GM12878 (cell line): Measurements from ENCODE around the gene ARSJ. TPM values are rescaled to one million over a fixed set of nuclear protein-coding genes. Genes with fewer than 3 reads are reported as not detected.

Experiments
- ATAC-seq: fragments of 200-7000 bp; cut with Tn5 transposase; 3 replicates; pipeline ENCODE4 v1.9.1; 2020; ENCODE audit warnings: mild to moderate bottlenecking, moderate library complexity
- BruUV-seq: library from RNA; stranded (reverse); fragments of 400-500 nt; replicated peaks from 2 replicates; lab custom pipeline; 2021; lab: Mats Ljungman, UMichigan
- CTCF ChIA-PET: fragments of 300-600 bp; sonication (Branson Sonifier 250); formaldehyde crosslinking; extraction: SDS; loops from one replicate; lab custom pipeline; 2021; ENCODE audit warnings: inconsistent platforms; lab: Yijun Ruan, JAX
- POLR2A ChIA-PET: fragments of 350-600 bp; formaldehyde crosslinking; extraction: SDS; loops from one replicate; lab custom pipeline; 2021; ENCODE audit warnings: inconsistent platforms; lab: Charles Lee
- RAD21 ChIA-PET: fragments of 300-600 bp; sonication (Branson Sonifier 250); formaldehyde crosslinking; loops from one replicate; lab custom pipeline; 2023; ENCODE audit warnings: antibody characterized with exemption; ENCODE audit not compliant: unreplicated experiment; lab: Charles Lee
- SMC1A ChIA-PET: fragments of 300-600 bp; sonication (Branson Sonifier 250); formaldehyde crosslinking; loops from one replicate; lab custom pipeline; 2023; ENCODE audit not compliant: unreplicated experiment, uncharacterized antibody; lab: Charles Lee
- DNase-seq: peaks from one replicate; pipeline ENCODE4 v3.0.0-alpha.2; 2011; ENCODE audit warnings: low read depth, low spot score
- FAIRE-seq: peaks from 3 replicates; lab custom pipeline; 2011; peaks lifted over from hg19 to GRCh38; lab: Jason Lieb, UNC
- H2AFZ ChIP-seq: 2 replicates; pipeline ENCODE4 v1.6.0; 2011; ENCODE audit warnings: low read depth, low read length, control low read depth; ENCODE audit not compliant: control insufficient read depth
- H3K27ac ChIP-seq: 2 replicates; pipeline ENCODE4 v1.5.1; 2011; ENCODE audit warnings: control low read depth; ENCODE audit not compliant: control insufficient read depth, insufficient read depth
- H3K27me3 ChIP-seq, 2 experiments: replicated peaks in 1 of 2; 2 replicates each; pipeline versions ENCODE4 v1.6.0 to v1.6.1; 2011; ENCODE audit warnings: low read length in 1 of 2; ENCODE audit not compliant: control insufficient read depth in 2 of 2, insufficient read depth in 2 of 2
- H3K36me3 ChIP-seq, 2 experiments: 2 replicates each; pipeline ENCODE4 v1.5.1; 2011; ENCODE audit warnings: low read length in 1 of 2; ENCODE audit not compliant: control insufficient read depth in 2 of 2, insufficient read depth in 2 of 2
- H3K4me1 ChIP-seq: 2 replicates; pipeline ENCODE4 v1.6.1; 2011; ENCODE audit warnings: mild to moderate bottlenecking, low read length, moderate library complexity, mixed read lengths; ENCODE audit not compliant: control insufficient read depth, insufficient read depth
- H3K4me2 ChIP-seq: 2 replicates; pipeline ENCODE4 v1.6.0; 2011; ENCODE audit warnings: control low read depth; ENCODE audit not compliant: control insufficient read depth, insufficient read depth
- H3K4me3 ChIP-seq: fragments of 200-600 bp; sonication (generic); 2 replicates; pipeline ENCODE4 v1.5.1; 2016
- H3K79me2 ChIP-seq: 2 replicates; pipeline ENCODE4 v1.6.0; 2011; ENCODE audit warnings: low read length; ENCODE audit not compliant: control insufficient read depth, insufficient read depth
- H3K9ac ChIP-seq: 2 replicates; pipeline ENCODE4 v1.8.0; 2011; ENCODE audit warnings: low read length, control low read depth, mixed read lengths; ENCODE audit not compliant: control insufficient read depth, insufficient read depth
- H3K9me3 ChIP-seq: replicated peaks from 3 replicates; pipeline ENCODE4 v1.5.1; 2011; ENCODE audit warnings: mild to moderate bottlenecking, low read length; ENCODE audit not compliant: control insufficient read depth, insufficient read depth
- H4K20me1 ChIP-seq: 2 replicates; pipeline ENCODE4 v1.6.0; 2011; ENCODE audit not compliant: control insufficient read depth, insufficient read depth
- ATF7 ChIP-seq: fragments of 450-650 bp; IDR thresholded peaks from 2 replicates; pipeline ENCODE4 v1.6.1; 2016; ENCODE audit warnings: low read depth, mild to moderate bottlenecking
- FOXK2 ChIP-seq: fragments of 450-650 bp; IDR thresholded peaks from 2 replicates; pipeline ENCODE4 v1.6.1; 2017; ENCODE audit warnings: mild to moderate bottlenecking, moderate library complexity
- HCFC1 ChIP-seq: fragments of 150-350 bp; IDR thresholded peaks from 2 replicates; pipeline ENCODE4 v1.6.1; 2014; ENCODE audit warnings: low read length
- IRF3 ChIP-seq: fragments of 450-650 bp; IDR thresholded peaks from 2 replicates; pipeline ENCODE4 v1.6.1; 2014; ENCODE audit warnings: mild to moderate bottlenecking
- SUZ12 ChIP-seq: fragments of 200-600 bp; sonication (generic); IDR thresholded peaks from one replicate; pipeline ENCODE4 v1.6.1; 2018; ENCODE audit warnings: antibody characterized with exemption, mild to moderate bottlenecking; ENCODE audit not compliant: unreplicated experiment
- WRNIP1 ChIP-seq: IDR thresholded peaks from 2 replicates; pipeline ENCODE4 v1.6.1; 2011; ENCODE audit warnings: low read depth, low read length, improper control_type of control experiment, borderline replicate concordance
- ZNF207 ChIP-seq: fragments of 450-650 bp; IDR thresholded peaks from 2 replicates; pipeline ENCODE4 v1.6.1; 2014; ENCODE audit warnings: antibody characterized with exemption, mild to moderate bottlenecking, borderline replicate concordance
- ZNF274 ChIP-seq: IDR thresholded peaks from one replicate; pipeline ENCODE4 v1.8.0; 2011; ENCODE audit not compliant: insufficient read length, insufficient read depth
- ZSCAN29 ChIP-seq: fragments of 450-650 bp; IDR thresholded peaks from 2 replicates; pipeline ENCODE4 v1.6.1; 2017; ENCODE audit warnings: mild to moderate bottlenecking, moderate library complexity
- WGBS: methylation state at CpG from one replicate; pipeline ENCODE4 v1.1.6; 2016; ENCODE audit warnings: low lambda C conversion rate; ENCODE audit not compliant: insufficient replicate concordance, insufficient coverage; ENCODE audit errors: missing lambda C conversion rate; 5-methylcytosine and 5-hydroxymethylcytosine counted together
- in situ Hi-C: fragments of 300-500 bp; cut with MboI; formaldehyde crosslinking; loops from 9 replicates; pipeline ENCODE4 v1.14.3; 2018; ENCODE audit warnings: mixed read lengths
- intact Hi-C: fragments of 100-400 bp; cut with micrococcal nuclease; formaldehyde crosslinking; loops from one replicate; pipeline ENCODE4 v1.14.2; 2022; ENCODE audit not compliant: unreplicated experiment
- polyA plus RNA-seq, 11 experiments: library from polyadenylated mRNA; depleted of rRNA in 4 of 11; unstranded in 6 of 11; stranded (reverse) in 5 of 11; fragments of >200 nt; fragmentation: Nextera tagmentation in 4 of 11; fragmentation: Illumina TruSeq in 1 of 11; extraction: Ambion mirVana in 4 of 11; extraction: Trizol in 1 of 11; gene quantifications; 1 replicate in 1 of 11; 2 replicates in 10 of 11; pipeline versions ENCODE4 v1.2.1 to v1.2.3, GENCODE V29; 2011 to 2016; ENCODE audit warnings: inconsistent platforms in 2 of 11, missing spikeins in 2 of 11, low read depth in 1 of 11
- total RNA-seq, 4 experiments: library from RNA; depleted of rRNA in 3 of 4; stranded (reverse); fragments of >200 nt in 3 of 4; fragmentation: Illumina TruSeq in 1 of 4; extraction: Trizol in 1 of 4; gene quantifications; 2 replicates each; pipeline versions ENCODE4 v1.2.1 to v1.2.3, GENCODE V29; 2013 to 2021

ARSJ gene
- total and polyA plus RNA-seq, 10 of the 15 experiments (the other 5 are each of a cell fraction or from before 2014, with no cell fraction given): under 0.01 to 0.19 (median 0.04) TPM; not detected in 5

DNA sequence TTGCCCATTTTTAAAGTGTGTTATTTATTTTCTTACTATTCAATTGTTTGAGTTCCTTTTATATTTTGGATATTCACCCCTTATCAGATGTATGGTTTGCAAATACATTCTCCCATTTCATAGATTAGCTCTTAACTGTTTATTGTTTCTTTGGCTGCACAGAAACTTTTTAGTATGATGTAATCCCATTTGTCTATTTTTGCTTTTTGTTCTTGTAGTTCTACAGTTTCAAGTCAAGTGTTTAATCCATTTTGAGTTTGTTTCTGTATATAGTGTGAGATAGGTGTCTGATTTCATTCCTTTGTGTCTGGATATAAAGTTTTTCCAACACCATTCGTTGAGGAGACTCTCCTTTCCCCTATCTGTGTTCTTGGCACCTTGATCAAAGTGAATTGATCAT is 120.5 kb downstream of the ARSJ start:
- H3K27ac ChIP-seq: no peak overlapping the region
- ChIA-PET SMC1A (interaction anchor here (2.1 kb wide), 1 partner anchor 74 kb away, joined by 4 read pairs; no protein-coding TSS in a partner anchor), POLR2A (no interaction called here), RAD21 (interaction anchor here (0.7 kb wide), 1 partner anchor 74 kb away, joined by 3 read pairs; no protein-coding TSS in a partner anchor), CTCF (interaction anchor here (0.6 to 1.3 kb wide), 2 partner anchors 10 to 21 kb away, joined by 4 read pairs; no protein-coding TSS in a partner anchor)
- TF ChIP-seq ATF7 (peak; percentile 54), ZNF274 (no peak)
- DNase-seq (no peak), FAIRE-seq (no peak), ATAC-seq (no peak)
- H3K4me3 ChIP-seq: no peak overlapping the region
- in situ Hi-C loops (no loop called here), intact Hi-C loops (no loop called here)
- BruUV-seq: no TSS peak
- 63% methylated on average over 1 of the region's 1 CpG for WGBS
- no peaks in the 10 kb centered on the region for H3K27me3 ChIP-seq
- no peak overlapping the region for H3K4me2 ChIP-seq
- H2AFZ ChIP-seq: no peak overlapping the region
- H3K4me1 ChIP-seq: no peaks in the 10 kb centered on the region
- no peaks in the 10 kb centered on the region for H3K79me2 ChIP-seq
- H3K9me3 ChIP-seq: no peaks in the 10 kb centered on the region
- no peaks in the 10 kb centered on the region for H4K20me1 ChIP-seq
- no peaks in the 10 kb centered on the region for H3K36me3 ChIP-seq
- H3K9ac ChIP-seq: no peak overlapping the region

DNA sequence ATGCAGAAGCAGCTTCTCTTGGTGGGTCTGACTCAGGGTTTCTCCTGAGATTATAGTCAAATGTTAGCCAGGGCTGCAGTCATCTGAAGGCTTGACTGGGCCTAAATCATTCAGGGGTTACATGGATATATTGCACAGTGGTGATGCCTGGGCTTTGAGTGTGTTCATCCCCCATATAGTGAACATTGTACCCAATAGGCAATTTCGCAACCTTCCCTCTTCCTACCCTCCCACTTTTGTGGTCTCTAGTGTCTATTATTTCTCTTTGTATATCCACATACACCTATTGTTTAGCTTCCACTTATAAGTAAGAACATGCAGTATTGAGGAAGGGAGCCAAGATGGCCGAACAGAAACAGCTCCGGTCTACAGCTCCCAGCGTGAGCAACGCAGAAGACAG is 127.6 kb downstream of the ARSJ start:
- Histone ChIP-seq H2AFZ (no peak overlapping the region), H4K20me1 (no peaks in the 10 kb centered on the region), H3K36me3 (no peaks in the 10 kb centered on the region), H3K4me1 (no peaks in the 10 kb centered on the region), H3K27me3 (no peaks in the 10 kb centered on the region), H3K79me2 (no peaks in the 10 kb centered on the region), H3K9ac (no peak overlapping the region), H3K4me3 (no peak overlapping the region), H3K27ac (no peak overlapping the region), H3K4me2 (no peak overlapping the region), H3K9me3 (peaks cover 2% of the 10 kb centered on the region; the same call in 1 of the 3 replicates)
- CTCF ChIA-PET: interaction anchor here (0.7 kb wide), 1 partner anchor 48 kb away, joined by 3 read pairs; no protein-coding TSS in a partner anchor
- TF ChIP-seq FOXK2: no peak
- TF ChIP-seq HCFC1: no peak
- no peak for TF ChIP-seq ZSCAN29
- no peak for TF ChIP-seq ZNF207
- no peak for TF ChIP-seq IRF3
- TF ChIP-seq SUZ12: no peak
- TF ChIP-seq WRNIP1: no peak
- SMC1A ChIA-PET: interaction anchor here (0.9 to 1.5 kb wide), 3 partner anchors 9 to 14 kb away, joined by 3 to 6 read pairs (median 3); no protein-coding TSS in a partner anchor
- no peak for FAIRE-seq
- in situ Hi-C loops (no loop called here), intact Hi-C loops (no loop called here)
- RAD21 ChIA-PET: interaction anchor here (0.8 kb wide), 1 partner anchor 14 kb away, joined by 3 read pairs; no protein-coding TSS in a partner anchor
- DNase-seq: no peak
- no TSS peak for BruUV-seq
- POLR2A ChIA-PET: interaction anchor here (0.6 kb wide), 1 partner anchor 225 kb away, joined by 3 read pairs; no protein-coding TSS in a partner anchor
- 71% methylated on average over 5 of the region's 5 CpGs for WGBS
- ATAC-seq: no peak
